ENCODE measurements around the gene POMGNT1. TPM values are rescaled to one million over a fixed set of nuclear protein-coding genes. Genes with fewer than 3 reads are reported as not detected.

Gene POMGNT1
- total and polyA plus RNA-seq, 2 of the 13 experiments (the other 11 are each of a cell fraction or from before 2014, with no cell fraction given), result 33.9 to 46.8 TPM

DNA sequence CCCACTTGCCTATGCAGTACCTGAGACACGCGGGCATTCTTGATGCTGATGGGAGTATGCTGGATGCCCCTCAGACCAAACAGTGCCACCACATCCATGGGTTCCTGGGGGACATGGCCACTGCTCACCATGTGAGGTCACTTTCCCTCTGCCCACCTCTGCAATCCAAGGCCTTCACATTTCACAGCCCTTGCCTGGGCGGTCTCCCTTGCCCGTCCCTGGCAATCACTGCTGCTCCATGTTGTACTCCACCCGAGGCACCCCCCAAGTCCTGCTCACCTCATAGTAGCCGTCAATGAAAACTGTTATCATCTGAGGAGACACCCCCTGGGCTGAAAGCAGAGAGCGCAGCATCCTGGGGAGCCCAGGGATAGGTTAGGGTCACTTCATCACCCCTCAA is 4.9 kb downstream of the POMGNT1 start:
- POLR2A ChIA-PET, result interaction anchor here (1.9 kb wide), 1 partner anchor 10 kb away, joined by 6 read pairs; no protein-coding TSS in a partner anchor
- FAIRE-seq, result no peak
- no peak overlapping the region for H3K4me2 ChIP-seq (ENCODE audit: low read depth, low read length)
- DNase-seq (ENCODE audit: low spot score), result no peak
- CTCF ChIA-PET (ENCODE audit: low intra/inter-chr PET ratio, low total read pairs), result no interaction called here
- WGBS (ENCODE audit: low lambda C conversion rate), result 91% methylated on average over 5 of the region's 7 CpGs
- TF ChIP-seq, protein P1, sequence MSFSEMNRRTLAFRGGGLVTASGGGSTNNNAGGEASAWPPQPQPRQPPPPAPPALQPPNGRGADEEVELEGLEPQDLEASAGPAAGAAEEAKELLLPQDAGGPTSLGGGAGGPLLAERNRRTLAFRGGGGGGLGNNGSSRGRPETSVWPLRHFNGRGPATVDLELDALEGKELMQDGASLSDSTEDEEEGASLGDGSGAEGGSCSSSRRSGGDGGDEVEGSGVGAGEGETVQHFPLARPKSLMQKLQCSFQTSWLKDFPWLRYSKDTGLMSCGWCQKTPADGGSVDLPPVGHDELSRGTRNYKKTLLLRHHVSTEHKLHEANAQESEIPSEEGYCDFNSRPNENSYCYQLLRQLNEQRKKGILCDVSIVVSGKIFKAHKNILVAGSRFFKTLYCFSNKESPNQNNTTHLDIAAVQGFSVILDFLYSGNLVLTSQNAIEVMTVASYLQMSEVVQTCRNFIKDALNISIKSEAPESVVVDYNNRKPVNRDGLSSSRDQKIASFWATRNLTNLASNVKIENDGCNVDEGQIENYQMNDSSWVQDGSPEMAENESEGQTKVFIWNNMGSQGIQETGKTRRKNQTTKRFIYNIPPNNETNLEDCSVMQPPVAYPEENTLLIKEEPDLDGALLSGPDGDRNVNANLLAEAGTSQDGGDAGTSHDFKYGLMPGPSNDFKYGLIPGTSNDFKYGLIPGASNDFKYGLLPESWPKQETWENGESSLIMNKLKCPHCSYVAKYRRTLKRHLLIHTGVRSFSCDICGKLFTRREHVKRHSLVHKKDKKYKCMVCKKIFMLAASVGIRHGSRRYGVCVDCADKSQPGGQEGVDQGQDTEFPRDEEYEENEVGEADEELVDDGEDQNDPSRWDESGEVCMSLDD (CRISPR knock-in tag; IDR thresholded peaks at IDR 0.05; ENCODE audit: borderline replicate concordance), result no peak
- TF ChIP-seq, protein P2, sequence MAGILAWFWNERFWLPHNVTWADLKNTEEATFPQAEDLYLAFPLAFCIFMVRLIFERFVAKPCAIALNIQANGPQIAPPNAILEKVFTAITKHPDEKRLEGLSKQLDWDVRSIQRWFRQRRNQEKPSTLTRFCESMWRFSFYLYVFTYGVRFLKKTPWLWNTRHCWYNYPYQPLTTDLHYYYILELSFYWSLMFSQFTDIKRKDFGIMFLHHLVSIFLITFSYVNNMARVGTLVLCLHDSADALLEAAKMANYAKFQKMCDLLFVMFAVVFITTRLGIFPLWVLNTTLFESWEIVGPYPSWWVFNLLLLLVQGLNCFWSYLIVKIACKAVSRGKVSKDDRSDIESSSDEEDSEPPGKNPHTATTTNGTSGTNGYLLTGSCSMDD (CRISPR knock-in tag; IDR thresholded peaks at IDR 0.05), result no peak
- TF ChIP-seq, protein P3, sequence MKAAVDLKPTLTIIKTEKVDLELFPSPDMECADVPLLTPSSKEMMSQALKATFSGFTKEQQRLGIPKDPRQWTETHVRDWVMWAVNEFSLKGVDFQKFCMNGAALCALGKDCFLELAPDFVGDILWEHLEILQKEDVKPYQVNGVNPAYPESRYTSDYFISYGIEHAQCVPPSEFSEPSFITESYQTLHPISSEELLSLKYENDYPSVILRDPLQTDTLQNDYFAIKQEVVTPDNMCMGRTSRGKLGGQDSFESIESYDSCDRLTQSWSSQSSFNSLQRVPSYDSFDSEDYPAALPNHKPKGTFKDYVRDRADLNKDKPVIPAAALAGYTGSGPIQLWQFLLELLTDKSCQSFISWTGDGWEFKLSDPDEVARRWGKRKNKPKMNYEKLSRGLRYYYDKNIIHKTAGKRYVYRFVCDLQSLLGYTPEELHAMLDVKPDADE (CRISPR knock-in tag; IDR thresholded peaks at IDR 0.05), result no peak
- TF ChIP-seq JUN (CRISPR knock-in tag; IDR thresholded peaks at IDR 0.05), result no peak
- H3K27ac ChIP-seq (ENCODE audit: extremely low read length, insufficient read depth, low read length), result no peak overlapping the region
- ATAC-seq, result no peak
- in situ Hi-C loops (cut with HindIII; ENCODE audit: extremely low pct_ligation_motif_present, low pct_unique_long_range_greater_than_20kb) (no loop called here), intact Hi-C loops (cut with micrococcal nuclease; ENCODE audit: unreplicated experiment) (no loop called here)
- H3K4me3 ChIP-seq (replicated peaks in 1 of 3; ENCODE audit: insufficient read depth in 1 of 3, low read depth in 2 of 3, low read length in 3 of 3), result no peak overlapping the region
- H3K9me3 ChIP-seq (ENCODE audit: low read length), result no peaks in the 10 kb centered on the region
- H3K79me2 ChIP-seq (ENCODE audit: insufficient read depth, low read length), result no peaks in the 10 kb centered on the region
- no peaks in the 10 kb centered on the region for H3K27me3 ChIP-seq (ENCODE audit: control insufficient read depth in 1 of 2, insufficient read depth in 2 of 2, low read length in 2 of 2)
- H3K9ac ChIP-seq (ENCODE audit: insufficient read depth, low read depth, low read length), result no peak overlapping the region
- BruUV-seq (replicated peaks), result no TSS peak
- peaks cover 5 to 41% of the 10 kb centered on the region in 2 experiments; a peak in 3 of 5 replicates for H3K36me3 ChIP-seq (replicated peaks in 1 of 2; ENCODE audit: control insufficient read depth in 1 of 2, insufficient read depth in 2 of 2, low read length in 2 of 2)
- H2AFZ ChIP-seq (ENCODE audit: low read length), result no peak overlapping the region
- H3K4me1 ChIP-seq (ENCODE audit: insufficient read depth, low read length), result peaks cover 22% of the 10 kb centered on the region
- H4K20me1 ChIP-seq (ENCODE audit: insufficient read depth, low read length), result no peaks in the 10 kb centered on the region

Measured in HepG2 (cell line).